ENCODE results near the gene SETD1B. TPM values are rescaled to one million over a fixed set of nuclear protein-coding genes. Genes with fewer than 3 reads are reported as not detected.

The SETD1B gene
- total RNA-seq, 1 experiment from 2014 or later = 40.4 TPM

DNA sequence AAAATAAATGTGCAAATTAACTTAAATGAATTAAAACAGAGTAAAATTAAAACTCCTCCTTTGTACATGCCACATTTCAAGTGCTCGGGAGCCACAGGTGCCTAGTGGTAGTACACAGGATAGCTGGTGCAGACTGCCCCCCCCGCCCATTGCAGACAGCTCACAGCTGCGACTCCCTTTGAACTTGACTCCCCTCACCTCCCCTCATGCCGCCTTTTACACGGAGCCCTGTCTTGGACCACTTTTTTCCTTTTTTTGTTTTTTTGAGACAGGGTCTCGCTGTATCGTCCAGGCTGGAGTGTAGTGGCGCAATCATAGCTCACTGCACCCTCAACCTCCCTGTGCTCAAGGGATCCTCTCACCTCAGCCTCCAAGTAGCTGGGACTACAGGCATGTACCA is 11.5 kb downstream of the SETD1B start:
- Mint-ChIP-seq H3K4me3 (no peak overlapping the region), H3K9me3 (no peaks in the 10 kb centered on the region; a peak in 1 of 5 replicates), H3K27me3 (ENCODE audit: low read depth) (no peaks in the 10 kb centered on the region), H3K36me3 (ENCODE audit: insufficient read depth in 1 of 3, low read depth in 3 of 3) (peaks cover 15 to 72% (median 53%) of the 10 kb centered on the region in 3 experiments), H3K4me1 (peaks cover 21 to 26% of the 10 kb centered on the region in 2 experiments), H3K27ac (peak overlapping the region in 1 of 3 experiments; percentile 53; a peak in 2 of 7 replicates)
- H3K14ac ChIP-seq (ENCODE audit: insufficient read depth, low read length) = no peak overlapping the region
- H2AK5ac ChIP-seq (ENCODE audit: insufficient read length, low read length) = no peak overlapping the region
- no peaks in the 10 kb centered on the region for H4K20me1 ChIP-seq (ENCODE audit: control insufficient read depth, insufficient read depth, insufficient read length)
- no peak overlapping the region for H2AFZ ChIP-seq (ENCODE audit: low read length)
- WGBS (ENCODE audit: extremely low coverage, insufficient read length, low lambda C conversion rate) = no CpG with 5 or more reads among the region's 8 CpGs
- no peak for TF ChIP-seq CTCF (conservative IDR thresholded peaks at IDR 0.05)
- H3K27me3 ChIP-seq (ENCODE audit: insufficient read depth, low read length) = no peaks in the 10 kb centered on the region
- H3K56ac ChIP-seq (ENCODE audit: insufficient read length, low read depth, low read length) = no peak overlapping the region
- H3K9ac ChIP-seq (ENCODE audit: extremely low read depth, insufficient read length, low read length) = no peak overlapping the region
- H3K18ac ChIP-seq (ENCODE audit: insufficient read length, low read depth, low read length) = no peak overlapping the region
- H4K8ac ChIP-seq (replicated peaks; ENCODE audit: insufficient read length, low read depth, low read length) = no peak overlapping the region
- H2BK15ac ChIP-seq (ENCODE audit: low read depth, low read length) = no peak overlapping the region
- no peak for DNase-seq
- H3K4me1 ChIP-seq (ENCODE audit: insufficient read depth, low read length) = no peaks in the 10 kb centered on the region
- H3K4ac ChIP-seq (ENCODE audit: low read depth, low read length) = no peak overlapping the region
- no peak overlapping the region for H2BK12ac ChIP-seq (ENCODE audit: insufficient read length, low read depth, low read length)
- H3K79me1 ChIP-seq (ENCODE audit: insufficient read depth, low read depth, low read length, poor library complexity, severe bottlenecking) = peaks cover 2% of the 10 kb centered on the region
- H2BK120ac ChIP-seq (ENCODE audit: low read depth, low read length, poor library complexity, severe bottlenecking) = no peak overlapping the region
- no peak overlapping the region for H2BK20ac ChIP-seq (ENCODE audit: low read depth, low read length, poor library complexity, severe bottlenecking)
- H3K23me2 ChIP-seq (ENCODE audit: insufficient read length, low read depth, low read length, poor library complexity, severe bottlenecking) = peaks cover 5% of the 10 kb centered on the region
- H3T11ph ChIP-seq (ENCODE audit: low read length) = no peak overlapping the region
- H3K9me3 ChIP-seq (ENCODE audit: control insufficient read depth, low read depth, low read length) = no peaks in the 10 kb centered on the region
- H3K4me2 ChIP-seq (ENCODE audit: insufficient read depth, insufficient read length, low read length) = no peak overlapping the region
- H3K27ac ChIP-seq (ENCODE audit: insufficient read length, low read depth, low read length) = no peak overlapping the region
- peaks cover 3% of the 10 kb centered on the region; the same call in 1 of the 2 replicates for H3K79me2 ChIP-seq (ENCODE audit: insufficient read depth, low read length)
- H3K23ac ChIP-seq (ENCODE audit: insufficient read length, low read depth, low read length) = no peak overlapping the region
- no peak overlapping the region for H4K5ac ChIP-seq (ENCODE audit: insufficient read length, low read depth, low read length)
- no peak overlapping the region for H2BK5ac ChIP-seq (ENCODE audit: insufficient read length, low read length)
- H4K91ac ChIP-seq (ENCODE audit: insufficient read length, low read depth, low read length) = no peak overlapping the region

Data from H9 (cell line).